NCI-H1092 (cell line): ENCODE data around the gene KDM7A.
"Not testable (repeated sequence)": the region's sequence is repeated elsewhere in the genome, so short reads cannot be mapped to it uniquely, and the experiment has no call there.

Experiments used
- DNase-seq: peaks from one replicate; lab custom pipeline; 2025; lab: John Stamatoyannopoulos, UW

The KDM7A gene

GRCh38 chr7:140156460-140157080 is 20.2 kb downstream of the KDM7A start:
- no peak for DNase-seq

- no peak for DNase-seq
These were observed 21.4 kb downstream of the KDM7A start for GRCh38 chr7:140155428-140155827.

GRCh38 chr7:140153666-140154161 is 23.1 kb downstream of the KDM7A start:
- no peak for DNase-seq

- DNase-seq = no peak
These were observed 30.2 kb downstream of the KDM7A start for GRCh38 chr7:140146574-140146973.

- DNase-seq = no peak
These were observed 31.1 kb downstream of the KDM7A start for GRCh38 chr7:140145709-140146108.

- DNase-seq = no peak
These were observed 32.0 kb downstream of the KDM7A start for GRCh38 chr7:140144821-140145220.

GRCh38 chr7:140143997-140144396 is 32.8 kb downstream of the KDM7A start:
- no peak for DNase-seq

- DNase-seq = no peak
These were observed 34.8 kb downstream of the KDM7A start for GRCh38 chr7:140142031-140142430.

GRCh38 chr7:140141256-140141655 is 35.5 kb downstream of the KDM7A start:
- no peak for DNase-seq

GRCh38 chr7:140137078-140137477 is 39.7 kb downstream of the KDM7A start:
- no peak for DNase-seq

GRCh38 chr7:140136073-140136472 is 40.7 kb downstream of the KDM7A start:
- no peak for DNase-seq

DNA sequence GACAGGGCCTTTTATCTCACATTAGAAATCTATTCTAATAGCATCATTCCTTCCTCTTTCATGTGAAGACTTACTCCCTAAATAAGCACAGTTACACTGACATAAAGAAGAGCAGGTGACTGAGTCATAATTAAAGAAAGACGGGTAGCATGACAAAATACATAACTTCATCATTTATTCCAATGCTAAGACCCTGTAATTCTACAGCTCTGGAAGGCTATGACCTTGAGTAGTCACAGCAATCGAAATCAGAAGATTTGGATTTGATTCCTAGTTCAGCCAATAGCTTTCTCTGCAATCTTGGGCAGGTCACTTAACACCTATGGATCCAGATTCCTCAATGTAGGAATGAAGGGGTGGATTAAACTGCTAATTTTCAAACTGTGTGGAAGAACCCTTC is 42.7 kb downstream of the KDM7A start:
- no peak for DNase-seq

GRCh38 chr7:140127360-140128127 is 49.2 kb downstream of the KDM7A start:
- no peak for DNase-seq

- no peak for DNase-seq
These were observed 50.2 kb downstream of the KDM7A start for GRCh38 chr7:140126435-140127034.

DNA sequence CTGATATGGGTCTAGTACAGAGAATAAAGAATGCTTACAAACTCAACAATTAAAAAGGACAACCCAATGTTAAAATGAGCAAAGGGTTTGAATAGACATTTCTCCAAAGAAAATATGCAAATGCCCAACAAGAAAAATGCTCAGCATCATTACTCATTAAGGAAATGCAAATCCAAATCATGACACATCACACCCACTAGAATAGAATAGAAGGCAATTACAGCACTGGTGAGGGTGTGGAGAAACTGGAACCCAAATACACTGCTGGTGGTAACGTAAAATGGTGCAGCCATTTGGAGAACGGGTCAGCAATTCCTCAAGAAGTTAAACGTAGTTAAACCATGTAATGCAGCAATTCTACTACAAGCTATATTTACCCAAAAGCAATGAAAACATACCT is 53.8 kb downstream of the KDM7A start:
- no peak for DNase-seq

- no peak for DNase-seq
These were observed 55.5 kb downstream of the KDM7A start for GRCh38 chr7:140121326-140121725.

GRCh38 chr7:140114817-140115216 is 62.0 kb downstream of the KDM7A start:
- not testable (repeated sequence) for DNase-seq

DNA sequence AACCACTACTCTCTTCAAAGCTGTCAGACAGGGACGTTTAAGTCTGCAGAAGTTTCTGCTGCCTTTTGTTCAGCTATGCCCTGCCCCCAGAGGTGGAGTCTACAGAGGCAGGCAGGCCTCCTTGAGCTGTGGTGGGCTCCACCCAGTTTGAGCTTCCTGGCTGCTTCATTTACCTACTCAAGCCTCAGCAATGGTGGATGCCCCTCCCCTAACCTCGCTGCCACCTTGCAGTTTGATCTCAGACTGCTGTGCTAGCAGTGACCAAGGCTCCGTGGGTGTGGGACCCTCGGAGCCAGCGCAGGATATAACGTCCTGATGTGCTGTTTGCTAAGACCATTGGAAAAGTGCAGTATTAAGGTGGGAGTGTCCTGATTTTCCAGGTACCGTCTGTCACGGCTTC is 68.0 kb downstream of the KDM7A start:
- not testable (repeated sequence) for DNase-seq

- no peak for DNase-seq
These were observed 80.3 kb downstream of the KDM7A start for GRCh38 chr7:140096459-140096858.

DNA sequence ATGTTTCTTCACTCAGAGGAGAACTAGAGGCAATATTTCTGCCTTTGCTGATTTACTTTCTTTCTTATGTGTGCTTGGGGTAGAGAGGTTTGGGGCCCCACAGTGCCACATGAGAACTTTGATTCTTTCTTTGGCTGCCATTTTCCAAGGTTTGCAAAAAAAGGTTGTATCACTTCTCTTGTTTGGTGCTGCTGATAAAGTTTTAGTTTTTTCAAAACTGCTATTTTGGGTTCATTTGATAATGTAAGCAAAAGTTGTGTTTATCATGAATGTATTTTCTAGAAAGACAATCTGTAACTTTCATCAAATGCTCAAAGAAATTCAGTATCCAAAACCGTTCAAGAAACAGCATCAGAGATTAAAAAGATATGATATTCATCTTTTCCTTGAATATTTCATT is 83.4 kb downstream of the KDM7A start:
- no peak for DNase-seq

GRCh38 chr7:140085447-140085846 is 91.3 kb downstream of the KDM7A start:
- no peak for DNase-seq

DNA sequence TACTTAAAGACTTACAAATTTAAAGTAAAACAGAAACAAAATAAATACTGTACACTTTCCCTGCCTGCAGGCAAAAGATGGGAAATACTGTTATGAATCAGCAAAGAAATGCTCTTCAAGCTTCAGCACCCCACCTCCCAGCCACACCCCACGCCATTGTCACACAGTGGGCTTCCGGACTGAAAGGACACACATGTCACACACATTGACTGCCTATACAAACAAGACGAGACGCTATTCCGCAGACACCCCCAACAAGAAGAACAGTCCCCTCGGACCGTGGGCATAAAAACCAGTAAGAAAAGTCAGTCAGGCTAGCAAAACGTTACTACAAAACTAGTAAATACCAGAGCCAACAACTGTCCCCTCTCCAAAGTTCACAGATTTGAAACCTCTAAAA is 91.8 kb downstream of the KDM7A start:
- no peak for DNase-seq

DNA sequence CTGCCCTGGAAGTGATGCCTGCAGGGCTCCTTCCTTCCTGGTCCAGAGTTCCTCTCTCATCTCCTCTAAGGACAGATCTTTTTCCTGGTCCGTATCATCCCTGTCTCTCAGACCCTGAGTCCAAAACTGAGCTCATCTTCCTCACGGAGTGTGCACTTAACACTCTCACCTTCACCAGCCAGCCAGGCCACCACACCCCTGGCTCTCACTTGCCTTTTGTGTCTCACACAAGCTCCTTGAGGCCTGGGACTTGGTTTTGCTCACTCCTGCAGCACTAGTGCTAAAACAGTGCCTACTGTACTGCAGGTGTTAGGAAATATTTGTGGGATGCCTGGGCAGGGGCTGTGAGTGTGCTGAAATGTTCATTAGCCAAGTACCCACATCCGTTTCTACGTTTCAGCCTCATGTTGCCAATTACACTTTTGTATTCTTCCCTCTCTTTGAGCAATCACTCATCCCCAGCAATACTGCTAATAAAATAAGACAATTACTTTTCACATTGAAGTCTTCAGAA is 92.6 kb downstream of the KDM7A start:
- DNase-seq = no peak
